GM19468 (cell line): Measurements from ENCODE around the gene PGLYRP4.

Experiments
- ATAC-seq: cut with Tn5 transposase; IDR thresholded peaks from one replicate; pipeline ENCODE4 v1.9.1; 2021; ENCODE audit warnings: mild to moderate bottlenecking, moderate library complexity, moderate number of reproducible peaks; ENCODE audit not compliant: unreplicated experiment; ENCODE audit errors: extremely low read depth

PGLYRP4 gene

DNA sequence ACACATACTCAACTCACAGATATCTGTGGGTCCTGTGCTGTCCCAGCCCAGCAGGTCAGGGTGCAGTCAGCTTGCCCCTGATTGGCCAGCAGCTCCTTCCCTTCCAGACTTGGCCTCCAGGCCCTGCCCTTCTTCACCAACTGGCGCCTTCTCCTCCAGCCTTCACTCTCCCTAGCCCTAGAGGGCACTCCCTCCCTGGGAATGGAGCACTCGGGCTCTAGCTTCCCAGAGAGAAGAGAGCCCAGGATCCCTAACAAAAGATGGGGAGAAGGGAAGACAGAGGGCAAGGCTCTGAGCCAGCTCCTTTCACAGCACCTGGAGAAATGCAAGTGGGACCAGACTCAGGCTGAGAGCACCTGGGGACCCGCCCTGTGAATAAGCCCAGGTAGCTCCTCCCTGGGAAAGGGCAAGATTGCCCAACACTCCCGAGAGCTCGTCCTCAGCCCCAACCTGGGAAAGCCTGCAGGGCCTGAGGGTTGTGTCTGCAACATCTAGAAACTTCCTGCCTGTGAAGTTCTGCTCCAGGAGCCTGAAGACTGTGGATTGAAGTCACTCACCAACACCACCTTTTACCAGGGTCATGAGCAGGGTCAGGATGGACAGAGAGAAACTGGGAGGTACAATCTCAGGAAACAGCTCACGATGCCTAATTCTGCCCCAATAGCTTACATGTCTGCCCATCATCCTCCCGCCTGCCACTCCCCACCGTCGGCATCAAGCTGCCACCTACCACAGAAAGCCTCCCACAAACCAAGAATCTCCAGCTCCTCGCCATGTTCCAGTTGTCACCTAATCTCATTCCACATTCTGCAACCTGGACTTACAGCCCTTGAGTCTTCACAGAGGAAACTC, at the start of gene PGLYRP4:
Gene PGLYRP4, minus strand, starts transcription at position 331 of the 852 bp plus-strand sequence. CDS start 909 bp downstream, outside the sequence.
- ATAC-seq = no peak

DNA sequence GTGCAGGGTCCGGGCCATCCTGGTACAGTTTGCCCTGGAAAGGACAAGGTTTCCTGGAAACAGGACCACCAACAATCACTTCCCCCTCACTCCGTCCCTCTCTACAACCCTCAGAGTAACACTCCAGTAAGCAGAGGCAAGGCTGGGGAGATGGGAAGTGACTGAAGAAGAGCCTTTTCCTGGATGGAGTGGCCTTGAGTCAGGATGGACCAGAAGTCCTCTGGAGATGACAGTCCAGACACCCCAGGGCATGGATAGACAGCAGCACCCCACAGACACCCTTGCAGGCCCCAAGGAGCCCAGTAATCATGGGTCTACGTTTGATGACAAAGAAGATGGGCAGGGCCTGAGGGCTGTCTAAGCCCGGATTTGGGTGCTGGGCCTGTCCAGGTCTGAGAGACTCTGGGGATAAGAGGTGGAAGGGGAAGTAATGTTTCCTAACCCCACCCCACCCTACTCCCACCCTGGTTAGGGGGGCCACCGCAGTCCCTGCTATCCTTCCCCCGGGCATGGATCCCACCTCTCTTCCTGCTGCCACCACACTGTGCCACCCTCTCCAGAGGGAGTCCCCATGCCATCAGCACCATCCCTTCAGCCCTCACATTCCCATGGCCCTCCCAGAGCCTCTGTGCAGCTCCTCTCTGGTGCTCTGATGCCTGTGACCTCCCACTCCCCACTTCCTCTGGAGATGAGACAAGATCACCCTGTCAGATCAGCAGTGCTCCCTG, 49.4 kb upstream of the PGLYRP4 start:
- no peak for ATAC-seq

GRCh38 chr1:153397051-153397923, 48.6 kb upstream of the PGLYRP4 start:
- ATAC-seq = no peak

DNA sequence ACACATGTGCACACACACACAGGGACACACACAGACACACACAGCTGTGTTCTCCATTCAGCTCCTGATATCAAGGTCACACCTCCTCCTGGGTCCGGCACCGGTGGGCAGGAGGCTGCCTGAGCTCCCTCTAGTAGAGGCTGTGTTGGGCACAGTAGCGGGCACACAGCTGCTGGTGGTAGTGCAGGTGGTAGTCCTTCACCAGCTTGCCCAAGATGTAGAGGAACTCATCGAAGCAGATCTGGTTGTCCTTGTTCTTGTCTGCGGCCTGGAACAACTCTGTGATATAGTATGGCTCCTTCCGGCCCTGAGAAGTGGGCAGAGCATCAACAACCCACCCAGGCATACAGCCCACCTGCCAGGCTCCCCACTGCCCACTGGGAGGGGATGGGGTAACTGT, 47.8 kb upstream of the PGLYRP4 start:
- ATAC-seq = no peak

DNA sequence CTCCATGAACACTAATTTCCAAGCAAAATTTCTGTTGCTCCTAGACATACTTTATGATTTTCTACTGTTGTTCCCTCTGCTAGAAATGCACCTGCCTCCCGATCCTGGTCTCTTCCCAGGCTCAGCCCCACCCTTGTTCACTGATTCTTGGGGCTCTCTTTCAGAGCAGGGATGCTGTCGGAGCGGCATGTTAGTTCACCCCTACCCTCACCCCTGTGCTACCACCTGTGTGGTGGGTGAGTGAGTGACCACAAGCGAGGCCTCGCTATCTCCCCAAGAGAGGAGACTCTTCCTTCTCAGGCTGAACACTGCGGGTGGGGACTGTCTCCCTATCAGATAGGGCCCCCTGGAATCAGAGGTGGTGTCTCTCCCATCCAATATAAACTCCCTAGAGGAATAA, 47.1 kb upstream of the PGLYRP4 start:
- ATAC-seq = no peak

- no peak for ATAC-seq
Observed at GRCh38 chr1:153395136-153395685, 46.6 kb upstream of the PGLYRP4 start.

DNA sequence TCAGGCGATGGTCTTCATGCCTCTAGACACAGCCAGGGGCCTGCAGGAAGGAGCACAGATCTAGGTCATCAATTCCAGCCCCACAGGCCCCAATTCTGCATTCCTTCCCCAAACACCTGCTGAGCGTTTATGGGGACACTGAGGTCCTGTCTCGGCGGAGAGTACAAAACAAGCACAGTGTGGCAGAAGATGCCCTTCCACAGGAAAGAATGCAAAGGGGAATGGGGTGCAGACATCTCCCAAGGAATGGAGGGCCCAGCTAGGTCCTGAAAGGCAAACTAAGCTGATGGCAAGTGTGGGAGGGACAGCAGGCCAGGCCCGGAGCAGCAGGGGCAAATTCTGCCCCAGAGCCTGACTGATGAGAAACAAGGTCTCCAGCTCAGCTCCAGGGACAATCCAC, 45.8 kb upstream of the PGLYRP4 start:
- no peak for ATAC-seq

DNA sequence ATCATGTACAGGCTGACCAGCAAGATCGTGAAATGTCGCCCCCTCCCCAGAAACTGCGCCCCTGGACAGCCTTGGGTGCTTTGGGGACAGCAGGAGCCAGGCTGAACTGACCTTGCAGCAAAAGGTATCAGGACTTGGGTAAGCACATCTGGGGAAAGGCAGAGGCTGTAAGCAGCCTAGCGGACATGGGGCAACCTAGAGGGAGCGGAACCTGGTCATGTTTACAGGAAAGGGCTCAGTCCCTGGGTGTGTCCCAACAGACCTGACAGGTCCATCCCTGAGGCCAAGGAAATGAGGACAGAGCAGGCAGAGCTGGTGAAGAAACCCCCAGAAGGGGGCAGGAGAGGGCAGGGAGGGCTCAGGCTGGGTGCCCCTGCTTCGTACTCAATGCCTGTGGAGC, 45.3 kb upstream of the PGLYRP4 start:
- ATAC-seq = no peak

DNA sequence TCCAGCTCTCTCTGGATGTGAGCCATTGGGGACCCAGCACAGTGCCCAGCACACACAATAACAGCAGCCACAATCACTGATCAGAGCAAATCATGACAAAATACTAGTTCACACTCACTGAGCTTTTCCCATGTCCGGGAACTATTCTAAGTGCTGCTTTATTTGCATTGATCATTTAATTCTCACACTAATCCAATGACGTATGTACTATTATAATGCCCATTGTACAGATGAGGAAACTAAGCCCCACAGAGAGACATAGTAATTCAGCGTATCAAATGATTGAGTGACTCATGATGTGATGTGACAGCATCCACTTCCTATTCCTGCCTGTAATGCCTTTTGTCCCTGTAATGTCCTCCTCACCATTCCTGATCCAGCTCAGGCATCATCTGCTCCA, 44.2 kb upstream of the PGLYRP4 start:
- no peak for ATAC-seq

DNA sequence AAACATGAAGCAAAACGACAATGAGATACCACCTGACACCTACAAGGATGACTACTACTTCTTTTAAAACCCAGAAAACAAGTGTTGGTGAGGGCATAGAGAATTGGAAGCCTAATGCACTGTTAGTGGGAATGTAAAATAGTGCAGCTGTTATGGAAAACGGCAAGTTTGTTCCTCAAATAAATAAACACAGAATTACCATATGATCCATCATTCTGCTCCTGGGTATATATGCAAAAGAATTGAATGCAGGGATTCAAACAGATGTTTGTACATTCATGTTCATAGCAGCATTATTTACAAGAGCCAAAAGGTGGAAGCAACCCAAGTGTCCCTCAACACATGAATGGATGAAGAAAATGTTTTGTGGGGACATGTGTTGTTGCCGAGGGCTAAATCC, 43.6 kb upstream of the PGLYRP4 start:
- ATAC-seq = no peak

DNA sequence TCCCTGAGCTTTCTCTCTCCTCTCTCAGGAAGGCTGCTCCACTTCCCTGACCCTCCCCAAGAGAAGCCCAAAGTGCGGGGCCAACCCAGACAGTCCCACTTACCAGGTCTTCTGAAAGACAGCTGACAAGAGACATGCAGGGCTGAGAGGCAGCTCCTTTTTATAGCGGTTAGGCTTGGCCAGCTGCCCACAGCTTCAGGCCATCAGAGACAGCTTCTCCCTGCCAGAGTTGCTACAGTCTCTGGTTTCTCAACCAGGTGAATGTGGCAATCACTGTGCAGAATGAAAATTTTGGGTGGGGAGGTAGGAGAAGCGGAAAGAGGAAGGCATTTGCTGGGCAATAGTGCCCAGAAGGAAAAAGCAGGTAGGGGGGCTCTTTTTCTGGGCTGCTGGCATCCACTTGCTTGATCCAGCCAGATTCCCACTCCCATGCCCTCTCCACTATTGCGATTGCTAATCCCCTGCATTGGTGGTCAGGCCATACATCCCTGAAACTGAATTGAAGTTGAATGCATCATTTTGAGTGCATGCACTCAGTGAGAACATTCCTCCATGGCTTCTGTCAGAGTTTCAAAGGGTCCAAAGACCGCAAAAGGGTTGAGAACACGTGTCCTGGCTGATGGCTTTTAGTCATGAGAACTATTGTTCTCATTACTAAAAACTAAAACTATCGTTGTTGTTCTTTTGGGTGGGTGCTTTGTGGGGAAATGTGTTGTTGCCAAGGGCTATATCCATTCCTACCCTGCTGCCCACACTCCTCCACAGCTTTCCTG, 42.5 kb upstream of the PGLYRP4 start, which contains the start of gene S100A8:
Gene S100A8, minus strand, starts transcription at position 136 of the 773 bp plus-strand sequence. CDS start 538 bp downstream, outside the sequence.
- ATAC-seq = no peak

- no peak for ATAC-seq
Observed at GRCh38 chr1:153389973-153390879, 41.6 kb upstream of the PGLYRP4 start.

- ATAC-seq = no peak
Observed at GRCh38 chr1:153389401-153389800, 40.8 kb upstream of the PGLYRP4 start.

- ATAC-seq = no peak
Observed at GRCh38 chr1:153387785-153388184, 39.1 kb upstream of the PGLYRP4 start.

DNA sequence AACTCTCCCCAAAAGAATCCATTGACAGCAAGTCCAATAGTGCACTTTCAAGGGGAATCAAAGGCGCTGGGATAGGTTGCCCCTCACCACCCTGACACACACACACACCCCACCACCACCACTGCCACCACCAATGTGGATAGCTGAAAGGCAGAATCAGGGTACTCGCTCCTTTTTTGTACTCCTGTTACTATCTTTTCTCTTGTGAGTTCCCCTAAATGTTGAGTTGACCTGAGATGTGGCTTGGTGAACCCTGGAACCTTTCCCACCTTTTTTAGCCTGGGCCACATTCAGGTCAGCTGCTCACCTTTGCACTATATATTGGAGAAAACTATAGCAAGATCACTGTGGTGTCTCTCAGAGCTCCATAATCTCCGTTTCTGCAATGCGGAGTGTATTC, 38.4 kb upstream of the PGLYRP4 start:
- ATAC-seq = no peak

GRCh38 chr1:153386500-153386901, 37.9 kb upstream of the PGLYRP4 start:
- no peak for ATAC-seq

GRCh38 chr1:153384958-153385580, 36.4 kb upstream of the PGLYRP4 start:
- no peak for ATAC-seq

DNA sequence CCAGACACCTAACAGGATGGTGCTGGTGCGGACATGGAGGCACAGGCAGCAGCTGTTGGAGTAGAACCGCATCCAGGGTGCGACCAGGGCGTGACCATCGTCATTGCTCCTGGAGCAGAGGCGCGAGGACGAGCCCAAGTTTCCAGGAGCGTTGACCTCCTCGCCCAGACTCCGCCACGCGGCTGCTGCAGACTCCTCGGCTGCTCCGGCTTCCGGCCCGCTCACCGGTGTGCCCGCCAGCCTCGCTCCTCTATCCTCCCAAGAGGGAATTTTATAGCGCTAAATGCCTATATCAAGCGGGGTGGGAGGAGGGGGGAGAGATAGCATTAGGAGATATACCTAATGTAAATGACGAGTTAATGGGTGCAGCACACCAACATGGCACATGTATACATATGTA, 32.1 kb upstream of the PGLYRP4 start:
- ATAC-seq = no peak
